OCI-LY1 (cell line): ENCODE results near the gene PBRM1.

Source experiments
- EZH2 ChIP-seq: fragments of 200-600 bp; sonication (generic), shearing (Covaris generic); IDR thresholded peaks from 2 replicates; pipeline ENCODE4 v1.8.0; 2017; ENCODE audit warnings: borderline replicate concordance, mixed run types, mild to moderate bottlenecking, antibody characterized with exemption, low read length, moderate library complexity, mixed read lengths
- TF ChIP-seq, protein P1 (sequence below): fragments of 200-600 bp; sonication (generic), shearing (Covaris generic); IDR thresholded peaks from 2 replicates; pipeline ENCODE4 v1.5.1; 2017; ENCODE audit warnings: mild to moderate bottlenecking, antibody characterized with exemption, low read length, moderate library complexity, mixed read lengths

DNA sequence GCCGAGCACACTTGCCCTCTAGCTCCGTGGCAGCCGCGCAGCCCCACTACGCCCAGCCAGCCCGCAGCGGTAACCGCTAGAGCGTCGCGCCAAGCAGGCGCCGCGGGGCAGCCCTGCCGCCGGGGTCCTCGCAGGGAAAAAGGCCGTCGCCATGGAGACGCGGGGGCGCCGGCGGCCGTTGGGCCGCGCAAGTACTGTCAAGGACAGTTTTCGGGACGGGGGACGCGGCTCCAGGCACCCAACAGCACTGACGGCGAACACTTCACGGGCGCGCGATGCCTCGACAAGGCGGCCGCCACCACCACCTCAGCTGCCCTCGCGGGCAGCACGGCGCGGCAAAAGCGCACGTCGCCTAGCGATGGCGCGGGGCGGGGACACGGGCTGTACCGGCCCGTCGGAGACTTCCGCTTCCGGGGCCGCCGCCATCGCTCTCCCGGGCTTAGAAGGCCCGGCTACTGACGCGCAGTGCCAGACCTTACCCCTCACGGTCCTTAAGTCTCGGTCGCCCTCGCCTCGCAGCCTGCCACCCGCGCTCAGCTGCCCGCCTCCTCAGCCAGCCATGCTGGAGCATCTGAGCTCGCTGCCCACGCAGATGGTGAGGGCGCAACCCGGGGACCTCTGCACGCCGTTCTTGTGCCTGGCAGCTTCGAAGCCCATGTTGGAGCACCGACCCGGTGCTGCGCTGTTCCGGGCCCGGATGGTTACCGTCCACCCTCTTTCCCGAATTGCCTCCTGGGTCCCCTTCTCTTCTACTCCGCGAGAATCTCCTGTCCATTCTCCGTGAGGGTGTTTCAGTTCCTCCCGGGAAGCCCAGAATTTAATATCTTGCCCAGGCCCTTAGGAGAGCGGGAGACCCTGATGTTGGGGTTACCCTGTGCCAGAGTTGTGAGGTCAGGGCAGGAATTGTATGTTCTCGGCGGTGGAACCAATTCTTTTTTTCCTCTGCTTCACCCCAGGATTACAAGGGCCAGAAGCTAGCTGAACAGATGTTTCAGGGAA is 20.3 kb upstream of the PBRM1 start, which contains the start of the genes GLT8D1 and SPCS1:
- TF ChIP-seq, protein P1, sequence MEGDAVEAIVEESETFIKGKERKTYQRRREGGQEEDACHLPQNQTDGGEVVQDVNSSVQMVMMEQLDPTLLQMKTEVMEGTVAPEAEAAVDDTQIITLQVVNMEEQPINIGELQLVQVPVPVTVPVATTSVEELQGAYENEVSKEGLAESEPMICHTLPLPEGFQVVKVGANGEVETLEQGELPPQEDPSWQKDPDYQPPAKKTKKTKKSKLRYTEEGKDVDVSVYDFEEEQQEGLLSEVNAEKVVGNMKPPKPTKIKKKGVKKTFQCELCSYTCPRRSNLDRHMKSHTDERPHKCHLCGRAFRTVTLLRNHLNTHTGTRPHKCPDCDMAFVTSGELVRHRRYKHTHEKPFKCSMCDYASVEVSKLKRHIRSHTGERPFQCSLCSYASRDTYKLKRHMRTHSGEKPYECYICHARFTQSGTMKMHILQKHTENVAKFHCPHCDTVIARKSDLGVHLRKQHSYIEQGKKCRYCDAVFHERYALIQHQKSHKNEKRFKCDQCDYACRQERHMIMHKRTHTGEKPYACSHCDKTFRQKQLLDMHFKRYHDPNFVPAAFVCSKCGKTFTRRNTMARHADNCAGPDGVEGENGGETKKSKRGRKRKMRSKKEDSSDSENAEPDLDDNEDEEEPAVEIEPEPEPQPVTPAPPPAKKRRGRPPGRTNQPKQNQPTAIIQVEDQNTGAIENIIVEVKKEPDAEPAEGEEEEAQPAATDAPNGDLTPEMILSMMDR = no peak
- no peak for TF ChIP-seq EZH2
